ENCODE measurements around the gene OLFML2A. TPM values are rescaled to one million over a fixed set of nuclear protein-coding genes. Genes with fewer than 3 reads are reported as not detected.

Gene OLFML2A
- polyA plus RNA-seq, 3 donors from 2014 or later, result not detected

- DNase-seq, result peak; percentile 71 to 77 (median 71)
- H3K4me1 Mint-ChIP-seq, result peaks cover 33 to 41% of the 10 kb centered on the region in 2 donors
- H3K4me3 Mint-ChIP-seq, result peak overlapping the region in 4 of 5 donors; percentile 10 to 44 (median 19)
- H3K27me3 Mint-ChIP-seq (ENCODE audit: low read depth in 3 of 3), result peaks cover 20 to 32% (median 21%) of the 10 kb centered on the region in 3 donors
- H3K36me3 Mint-ChIP-seq, result no peaks in the 10 kb centered on the region
- no peak overlapping the region for H3K27ac Mint-ChIP-seq
- H3K9me3 Mint-ChIP-seq, result no peaks in the 10 kb centered on the region
Measured at GRCh38 chr9:124774129-124774978, 2.6 kb upstream of the OLFML2A start.

GRCh38 chr9:124776618-124776953 lies 347 bp upstream of the OLFML2A start:
- no peak for DNase-seq
- no peaks in the 10 kb centered on the region for H3K9me3 Mint-ChIP-seq
- peak overlapping the region in 4 of 5 donors; percentile 57 to 73 (median 72) for H3K4me3 Mint-ChIP-seq
- no peaks in the 10 kb centered on the region for H3K36me3 Mint-ChIP-seq
- no peak overlapping the region for H3K27ac Mint-ChIP-seq
- peaks cover 10 to 19% (median 16%) of the 10 kb centered on the region in 3 donors for H3K27me3 Mint-ChIP-seq (ENCODE audit: low read depth in 3 of 3)
- H3K4me1 Mint-ChIP-seq, result peaks cover 20 to 24% of the 10 kb centered on the region in 2 donors

GRCh38 chr9:124778575-124779367 lies 1.8 kb downstream of the OLFML2A start:
- Mint-ChIP-seq H3K27ac (no peak overlapping the region), H3K36me3 (no peaks in the 10 kb centered on the region), H3K4me1 (peaks cover 8 to 10% of the 10 kb centered on the region in 2 donors), H3K27me3 (ENCODE audit: low read depth in 3 of 3) (peaks cover 9 to 16% (median 10%) of the 10 kb centered on the region in 3 donors), H3K4me3 (peak overlapping the region in 2 of 5 donors; percentile 8 to 25), H3K9me3 (no peaks in the 10 kb centered on the region)
- DNase-seq, result no peak

GRCh38 chr9:124779368-124780059 lies 2.6 kb downstream of the OLFML2A start:
- H3K27me3 Mint-ChIP-seq (ENCODE audit: low read depth in 3 of 3), result peaks cover 8 to 13% (median 10%) of the 10 kb centered on the region in 3 donors
- no peak overlapping the region for H3K27ac Mint-ChIP-seq
- no peaks in the 10 kb centered on the region for H3K36me3 Mint-ChIP-seq
- H3K9me3 Mint-ChIP-seq, result no peaks in the 10 kb centered on the region
- peaks cover 8 to 10% of the 10 kb centered on the region in 2 donors for H3K4me1 Mint-ChIP-seq
- no peak for DNase-seq
- H3K4me3 Mint-ChIP-seq, result peak overlapping the region in 1 of 5 donors; percentile 8

GRCh38 chr9:124780060-124780756 lies 3.3 kb downstream of the OLFML2A start:
- H3K36me3 Mint-ChIP-seq, result no peaks in the 10 kb centered on the region
- peaks cover 8 to 10% of the 10 kb centered on the region in 2 donors for H3K4me1 Mint-ChIP-seq
- no peak for DNase-seq
- no peak overlapping the region for H3K27ac Mint-ChIP-seq
- no peaks in the 10 kb centered on the region for H3K9me3 Mint-ChIP-seq
- no peak overlapping the region for H3K4me3 Mint-ChIP-seq
- H3K27me3 Mint-ChIP-seq (ENCODE audit: low read depth in 3 of 3), result peaks cover 6 to 11% (median 10%) of the 10 kb centered on the region in 3 donors

GRCh38 chr9:124780757-124781151 lies 3.8 kb downstream of the OLFML2A start:
- peak overlapping the region in 1 of 6 donors; percentile 51 for H3K27ac Mint-ChIP-seq
- H3K4me1 Mint-ChIP-seq, result peaks cover 8 to 10% of the 10 kb centered on the region in 2 donors
- H3K27me3 Mint-ChIP-seq (ENCODE audit: low read depth in 3 of 3), result peaks cover 6 to 10% (median 7%) of the 10 kb centered on the region in 3 donors
- H3K4me3 Mint-ChIP-seq, result no peak overlapping the region
- H3K9me3 Mint-ChIP-seq, result no peaks in the 10 kb centered on the region
- no peaks in the 10 kb centered on the region for H3K36me3 Mint-ChIP-seq
- no peak for DNase-seq

GRCh38 chr9:124781967-124782660 lies 5.2 kb downstream of the OLFML2A start:
- Mint-ChIP-seq H3K9me3 (no peaks in the 10 kb centered on the region), H3K4me3 (no peak overlapping the region), H3K27ac (no peak overlapping the region), H3K36me3 (no peaks in the 10 kb centered on the region), H3K4me1 (no peaks in the 10 kb centered on the region), H3K27me3 (ENCODE audit: low read depth in 3 of 3) (peaks cover 0 to 2% (median 2%) of the 10 kb centered on the region in 3 donors)
- DNase-seq, result no peak

- Mint-ChIP-seq H3K4me3 (no peak overlapping the region), H3K9me3 (no peaks in the 10 kb centered on the region), H3K4me1 (no peaks in the 10 kb centered on the region), H3K36me3 (no peaks in the 10 kb centered on the region), H3K27me3 (ENCODE audit: low read depth in 3 of 3) (peaks cover 0 to 2% (median 0%) of the 10 kb centered on the region in 3 donors), H3K27ac (no peak overlapping the region)
- no peak for DNase-seq
Measured at GRCh38 chr9:124782661-124783574, 6.0 kb downstream of the OLFML2A start.

GRCh38 chr9:124783830-124784229 lies 6.9 kb downstream of the OLFML2A start:
- no peak for DNase-seq

GRCh38 chr9:124784509-124784908 lies 7.6 kb downstream of the OLFML2A start:
- peaks cover 0 to 2% (median 0%) of the 10 kb centered on the region in 3 donors for H3K27me3 Mint-ChIP-seq (ENCODE audit: low read depth in 3 of 3)
- no peak overlapping the region for H3K27ac Mint-ChIP-seq
- no peaks in the 10 kb centered on the region for H3K9me3 Mint-ChIP-seq
- H3K36me3 Mint-ChIP-seq, result no peaks in the 10 kb centered on the region
- no peaks in the 10 kb centered on the region for H3K4me1 Mint-ChIP-seq
- no peak overlapping the region for H3K4me3 Mint-ChIP-seq
- DNase-seq, result no peak

More at GRCh38 chr9:124783830-124784229, 6.9 kb downstream of the OLFML2A start:
- Mint-ChIP-seq H3K9me3 (no peaks in the 10 kb centered on the region), H3K27ac (no peak overlapping the region), H3K4me3 (no peak overlapping the region), H3K36me3 (no peaks in the 10 kb centered on the region), H3K27me3 (ENCODE audit: low read depth in 3 of 3) (peaks cover 0 to 2% (median 0%) of the 10 kb centered on the region in 3 donors), H3K4me1 (no peaks in the 10 kb centered on the region)

- Mint-ChIP-seq H3K4me3 (no peak overlapping the region), H3K36me3 (no peaks in the 10 kb centered on the region), H3K27me3 (ENCODE audit: low read depth in 3 of 3) (peaks cover 3 to 6% (median 4%) of the 10 kb centered on the region in 3 donors), H3K4me1 (no peaks in the 10 kb centered on the region), H3K27ac (no peak overlapping the region), H3K9me3 (no peaks in the 10 kb centered on the region)
- no peak for DNase-seq
Measured at GRCh38 chr9:124786881-124787573, 10.1 kb downstream of the OLFML2A start.
